Activated CD8-positive, alpha-beta memory T cell treated with anti-CD3 and anti-CD28 coated beads for 24 hours (primary cell): Measurements from ENCODE around the gene TNFSF4.
"Not testable (repeated sequence)": the region's sequence is repeated elsewhere in the genome, so short reads cannot be mapped to it uniquely, and the experiment has no call there.

Experiments used
- DNase-seq: peaks from one replicate; pipeline ENCODE4 v3.0.0-alpha.2; 2020

Gene TNFSF4

DNA sequence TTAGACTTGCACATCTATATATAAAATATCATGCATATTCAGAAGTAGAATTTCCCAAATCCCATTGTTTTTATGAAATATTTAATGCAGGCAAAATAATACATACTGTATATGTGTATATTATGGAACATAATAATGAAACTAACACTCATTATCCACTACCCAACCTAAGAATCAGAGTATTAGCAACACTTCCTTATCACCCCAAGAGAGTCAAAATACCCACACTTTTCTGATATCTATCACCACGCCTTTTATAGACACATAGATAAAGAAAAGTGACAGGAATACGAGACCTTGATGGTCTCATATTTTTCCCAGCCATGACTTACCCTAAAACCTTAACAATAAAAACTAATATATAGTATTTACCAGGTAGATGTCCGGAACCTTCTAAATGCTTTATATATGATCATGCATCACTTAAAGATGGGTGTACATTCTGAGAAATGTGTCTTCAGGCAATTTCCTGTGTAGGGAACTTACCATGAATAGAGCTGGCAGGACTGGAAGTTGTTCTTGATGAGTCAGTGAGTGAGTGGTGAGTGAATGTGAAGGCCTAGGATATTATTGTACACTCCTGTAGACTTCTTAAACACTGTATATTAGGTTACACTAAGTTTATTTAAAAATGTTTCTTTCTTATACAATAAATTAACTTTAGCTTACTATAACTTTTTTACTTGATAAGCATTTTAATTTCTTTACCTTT, 45.5 kb downstream of the TNFSF4 start:
- DNase-seq, result no peak

DNA sequence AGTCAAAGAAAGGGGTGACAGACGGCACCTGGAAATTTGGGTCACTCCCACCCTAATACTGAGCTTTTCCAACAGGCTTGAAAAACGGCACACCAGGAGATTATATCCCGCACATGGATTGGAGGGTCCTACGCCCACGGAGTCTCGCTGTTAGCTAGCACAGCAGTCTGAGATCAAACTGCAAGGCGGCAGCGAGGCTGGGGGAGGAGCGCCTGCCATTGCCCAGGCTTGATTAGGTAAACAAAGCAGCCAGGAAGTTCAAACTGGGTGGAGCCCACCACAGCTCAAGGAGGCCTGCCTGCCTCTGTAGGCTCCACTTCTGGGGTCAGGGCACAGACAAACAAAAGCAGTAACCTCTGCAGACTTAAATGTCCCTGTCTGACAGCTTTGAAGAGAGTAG, 53.2 kb downstream of the TNFSF4 start:
- not testable (repeated sequence) for DNase-seq

DNA sequence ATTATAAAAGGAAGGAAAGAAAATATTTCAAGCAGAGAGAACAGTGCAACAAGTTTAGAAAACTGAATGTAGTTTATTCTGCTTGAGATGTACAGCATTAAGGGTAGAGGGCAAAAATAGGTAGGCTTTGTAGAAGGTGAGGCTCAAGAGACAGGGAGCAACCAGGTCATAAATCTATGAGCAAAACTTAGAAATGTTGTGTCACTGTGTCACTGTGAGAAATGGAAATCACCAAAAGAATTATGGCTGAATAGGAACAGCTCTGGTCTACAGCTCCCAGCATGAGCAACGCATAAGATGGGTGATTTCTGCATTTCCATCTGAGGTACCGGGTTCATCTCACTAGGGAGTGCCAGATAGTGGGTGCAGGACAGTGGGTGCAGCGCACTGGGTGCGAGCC, 53.6 kb downstream of the TNFSF4 start:
- DNase-seq, result no peak

DNA sequence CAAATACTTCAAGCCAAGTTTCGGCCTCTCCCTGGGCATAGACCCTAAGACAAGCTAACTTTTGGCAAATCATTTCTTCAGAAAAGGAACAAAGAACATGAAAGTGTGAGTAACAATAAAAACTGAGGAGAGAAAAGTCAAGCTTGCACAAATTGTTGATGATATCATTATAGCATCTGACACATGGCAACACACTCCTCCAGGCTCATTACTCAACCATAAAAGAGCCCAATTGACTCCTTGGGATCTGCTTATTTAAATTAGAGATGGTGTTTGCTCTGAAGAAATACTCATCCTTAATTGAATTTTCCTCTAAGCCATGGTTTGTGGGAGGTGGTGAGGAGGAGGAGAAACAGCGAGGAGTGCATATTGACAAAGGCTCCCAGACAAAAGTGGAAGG, 54.5 kb downstream of the TNFSF4 start:
- DNase-seq, result no peak

DNA sequence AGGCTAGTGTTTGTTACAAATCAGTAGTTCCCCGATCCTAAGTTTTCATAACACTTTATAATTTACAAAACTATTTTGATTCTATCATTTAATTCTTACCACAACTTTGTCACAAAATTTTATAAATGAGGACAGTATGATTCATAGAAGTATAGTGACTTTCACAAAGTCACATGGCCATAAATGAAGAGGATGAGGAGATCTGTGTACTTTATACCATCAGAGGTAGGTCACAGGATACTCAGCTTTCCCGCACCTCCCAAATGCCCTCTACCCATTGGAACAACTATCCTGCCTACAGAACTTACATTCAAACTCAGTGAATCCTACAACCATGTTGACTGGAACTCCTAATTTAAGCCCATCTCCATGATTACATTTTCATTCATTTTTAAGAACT, 56.3 kb downstream of the TNFSF4 start:
- DNase-seq, result no peak

DNA sequence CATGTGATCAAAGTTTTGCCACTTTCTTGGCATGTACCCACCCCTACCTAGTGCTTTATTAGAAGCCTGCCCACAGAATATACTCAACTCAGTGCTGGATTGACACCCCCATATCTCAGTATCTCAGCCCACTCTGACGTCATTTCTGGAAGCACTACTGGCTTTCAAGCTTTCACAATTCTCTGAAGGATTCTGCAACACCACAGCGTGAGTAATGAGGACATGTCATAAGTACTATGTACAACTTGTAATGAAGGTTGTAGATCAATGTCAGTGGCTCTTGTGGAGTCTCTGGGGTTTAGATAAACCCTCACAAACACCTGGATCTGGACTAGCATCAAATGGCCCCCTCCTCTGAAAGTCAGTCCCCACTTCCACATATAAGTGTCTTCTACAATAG, 57.2 kb downstream of the TNFSF4 start:
- DNase-seq, result no peak

DNA sequence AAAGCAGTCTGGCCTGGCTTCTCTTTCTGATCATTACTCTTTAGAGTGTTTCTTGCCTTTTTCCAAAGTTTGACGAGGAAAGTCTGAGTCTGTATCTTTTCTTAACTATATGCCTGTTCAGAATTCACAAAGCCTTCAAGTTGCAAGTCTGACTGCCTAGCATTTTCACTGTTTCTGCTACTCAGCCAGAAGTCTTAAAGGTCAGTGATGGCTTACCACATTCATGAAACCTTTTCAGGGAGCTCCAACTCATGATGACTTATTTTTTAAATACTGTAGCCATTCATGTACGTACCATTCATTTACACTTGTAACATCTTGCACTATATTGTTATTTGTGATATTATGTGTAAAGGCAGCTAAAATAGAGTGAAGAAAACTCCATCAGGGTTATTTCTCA, 58.2 kb downstream of the TNFSF4 start:
- no peak for DNase-seq

DNA sequence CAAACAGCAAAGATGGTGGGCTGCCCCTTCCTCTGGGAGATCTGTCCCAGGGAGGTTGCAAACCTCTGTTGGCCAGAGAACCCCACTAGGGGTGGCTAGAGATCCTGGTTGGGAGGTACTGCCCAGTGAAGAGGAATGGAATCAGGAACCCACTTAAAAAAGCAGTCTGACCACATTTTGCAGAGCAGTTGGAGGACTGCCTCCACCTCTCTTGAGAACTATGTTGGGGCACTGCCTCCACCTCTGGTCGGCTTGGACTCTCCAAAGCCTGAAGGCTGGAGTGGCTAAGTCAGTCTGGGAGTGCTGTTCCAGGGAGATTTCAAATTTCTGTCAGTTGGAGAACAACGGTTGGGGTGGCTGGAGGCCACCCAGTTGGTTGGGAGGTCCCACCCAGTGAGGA, 58.6 kb downstream of the TNFSF4 start:
- DNase-seq, result no peak

DNA sequence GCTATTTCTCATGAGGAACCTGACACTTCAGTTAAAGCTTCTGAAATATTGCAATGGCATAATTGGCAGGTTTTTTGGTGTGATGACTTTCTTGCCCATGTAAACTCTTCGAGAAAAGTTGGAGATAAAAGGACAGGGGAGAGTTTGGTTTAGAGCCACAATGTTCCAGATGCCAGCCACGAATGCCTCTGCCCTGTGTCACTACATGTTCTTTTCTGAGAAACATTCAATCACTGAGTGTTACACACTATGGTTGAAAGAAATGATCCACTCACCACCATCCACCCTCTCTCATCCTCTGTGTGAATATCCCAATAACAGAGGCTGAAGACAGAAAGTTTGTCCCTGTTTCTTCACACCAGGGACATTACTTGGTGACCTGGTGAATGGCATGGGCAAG, 66.4 kb downstream of the TNFSF4 start:
- DNase-seq, result no peak

DNA sequence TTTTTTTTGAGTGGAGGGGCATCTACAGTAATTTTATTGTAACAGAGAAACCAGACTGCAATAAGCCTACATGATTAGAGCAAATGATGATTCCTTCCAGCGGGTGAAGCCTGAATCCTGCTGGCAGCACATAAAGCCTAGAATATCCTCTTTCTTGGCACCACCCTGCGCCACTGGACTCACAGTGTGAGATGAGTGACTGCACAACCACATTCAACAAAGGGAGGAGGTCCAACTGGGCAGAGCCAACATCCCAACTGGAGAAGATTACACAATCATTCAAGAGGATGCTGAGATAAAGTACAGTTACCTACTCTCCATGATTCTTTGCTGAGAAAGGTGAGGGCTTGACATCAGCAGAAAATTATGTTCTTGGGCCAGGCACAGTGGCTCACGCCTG, 67.4 kb downstream of the TNFSF4 start:
- no peak for DNase-seq

DNA sequence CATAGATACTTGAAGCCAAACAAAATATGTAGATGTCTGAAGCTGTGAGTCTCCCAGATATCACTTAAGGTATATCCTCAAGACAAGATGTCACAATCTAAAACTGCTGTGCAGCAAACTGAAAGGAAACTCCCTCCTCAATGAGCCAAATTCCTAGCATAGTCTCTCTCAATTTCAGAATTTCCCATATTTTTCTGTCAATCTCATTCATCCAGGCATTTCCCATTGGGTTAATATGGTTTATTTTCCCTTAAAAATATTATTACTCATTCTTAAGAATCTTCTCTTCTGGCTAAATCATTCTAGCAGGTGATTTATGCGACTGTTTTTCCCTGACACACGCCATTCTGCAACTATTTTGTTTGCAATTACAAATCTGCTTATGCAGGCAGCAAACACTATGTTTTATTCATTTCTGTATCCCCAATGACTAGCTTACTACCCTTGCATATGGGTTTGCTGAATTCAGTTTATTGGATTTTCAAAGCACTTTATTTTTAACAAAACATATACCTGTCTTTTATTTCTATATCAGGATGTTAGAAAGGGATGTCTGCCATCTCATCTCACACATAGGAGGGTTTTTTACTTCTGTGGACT, 69.9 kb downstream of the TNFSF4 start:
- no peak for DNase-seq

DNA sequence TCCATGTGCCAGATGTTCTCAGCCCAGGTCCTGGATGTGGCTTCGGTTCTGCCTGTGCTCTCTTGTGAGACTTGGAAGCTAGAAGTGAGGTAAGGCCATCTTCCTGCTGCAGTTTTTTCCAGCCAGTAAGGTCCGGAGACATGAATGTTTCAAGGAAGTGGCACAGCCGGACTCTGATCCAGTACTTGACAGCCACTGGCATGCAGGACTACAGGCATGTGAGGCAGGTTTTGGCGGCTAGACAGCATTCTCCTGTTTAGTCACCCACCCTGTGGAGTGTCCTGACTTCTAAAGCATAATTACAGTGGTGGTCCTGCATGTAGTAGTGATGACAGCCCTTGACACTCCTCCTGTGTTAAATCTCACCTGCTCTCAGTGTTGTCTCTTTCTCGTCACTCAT, 72.3 kb downstream of the TNFSF4 start:
- DNase-seq, result no peak

DNA sequence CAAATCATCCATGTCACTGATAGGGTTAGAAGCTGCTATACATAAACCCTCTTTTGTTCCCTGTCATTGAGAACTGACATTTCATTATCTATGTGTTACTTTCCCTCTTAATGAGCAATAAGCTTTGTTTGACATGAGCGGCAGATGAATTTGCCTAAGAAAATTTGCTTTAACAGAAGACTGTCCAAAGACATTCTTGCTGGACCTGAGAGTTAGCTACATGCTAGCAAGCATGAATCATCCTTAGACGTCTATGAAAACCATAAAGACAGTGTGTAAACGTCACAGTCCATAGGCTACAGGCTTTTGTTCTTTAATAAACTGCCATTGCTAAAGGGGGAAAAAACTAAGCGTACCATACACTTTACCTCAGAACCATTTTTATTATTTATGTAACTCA, 73.1 kb downstream of the TNFSF4 start:
- no peak for DNase-seq
